ENCODE data around the gene KIR2DL4. TPM values are rescaled to one million over a fixed set of nuclear protein-coding genes. Genes with fewer than 3 reads are reported as not detected.
"Not testable (repeated sequence)": the region's sequence is repeated elsewhere in the genome, so short reads cannot be mapped to it uniquely, and the experiment has no call there.

The KIR2DL4 gene
- total RNA-seq, 4 donors from 2014 or later, result not detected

DNA sequence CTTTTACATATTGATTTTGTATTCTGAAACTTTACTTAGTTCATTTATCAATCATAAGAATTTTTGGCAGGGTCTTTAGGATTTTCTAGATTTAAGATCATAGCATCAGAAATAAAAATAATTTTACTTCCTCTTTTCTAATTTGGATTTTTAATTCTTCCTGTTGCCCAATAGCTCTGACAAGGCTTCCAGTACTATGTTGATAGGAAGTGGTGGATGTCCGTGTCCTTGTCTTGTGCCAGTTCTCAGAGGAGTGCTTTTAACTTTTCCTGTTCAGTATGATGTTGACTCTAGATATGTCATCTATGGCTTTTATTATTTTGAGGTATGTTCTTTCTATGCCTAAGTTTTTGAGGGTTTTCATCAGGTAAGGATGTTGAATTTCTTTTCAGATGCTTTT lies 7.7 kb upstream of the KIR2DL4 start:
- ATAC-seq, result no peak
- Histone ChIP-seq H3K4me3 (no peak overlapping the region), H3K4me1 (no peaks in the 10 kb centered on the region), H3K27ac (no peak overlapping the region), H3K36me3 (no peaks in the 10 kb centered on the region), H3K9me3 (no peaks in the 10 kb centered on the region), H3K27me3 (peaks cover 18% of the 10 kb centered on the region)
- no peak for TF ChIP-seq EP300 (IDR thresholded peaks at IDR 0.05)
- WGBS, 2 donors (ENCODE audit: low coverage in 1 of 2), result 50 to 57% methylated on average over 1 of the region's 1 CpG

DNA sequence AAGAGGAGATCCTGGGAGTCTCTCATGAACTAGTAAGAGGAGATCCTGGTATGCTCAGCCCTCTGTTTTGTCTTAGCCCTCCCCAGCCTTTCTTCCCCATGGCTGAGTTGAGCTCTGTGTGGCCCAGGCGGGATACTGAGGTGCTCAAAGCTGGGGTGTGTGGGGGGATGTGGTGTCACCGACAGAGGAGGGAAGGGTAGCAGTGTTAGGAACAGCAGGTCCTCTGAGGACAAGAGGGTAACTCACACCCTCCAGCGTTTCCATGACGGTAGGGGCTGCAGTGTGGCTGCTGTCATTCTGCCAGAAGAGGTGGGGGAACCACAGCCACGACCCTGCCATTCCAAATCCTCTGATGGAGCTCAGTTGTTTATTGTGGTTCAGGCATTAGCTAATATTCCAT lies 691 bp downstream of the KIR2DL4 start:
- peaks cover 39% of the 10 kb centered on the region for H3K27me3 ChIP-seq
- ATAC-seq, result no peak
- H3K27ac ChIP-seq, result no peak overlapping the region
- no peak overlapping the region for H3K4me3 ChIP-seq
- TF ChIP-seq, protein P1, sequence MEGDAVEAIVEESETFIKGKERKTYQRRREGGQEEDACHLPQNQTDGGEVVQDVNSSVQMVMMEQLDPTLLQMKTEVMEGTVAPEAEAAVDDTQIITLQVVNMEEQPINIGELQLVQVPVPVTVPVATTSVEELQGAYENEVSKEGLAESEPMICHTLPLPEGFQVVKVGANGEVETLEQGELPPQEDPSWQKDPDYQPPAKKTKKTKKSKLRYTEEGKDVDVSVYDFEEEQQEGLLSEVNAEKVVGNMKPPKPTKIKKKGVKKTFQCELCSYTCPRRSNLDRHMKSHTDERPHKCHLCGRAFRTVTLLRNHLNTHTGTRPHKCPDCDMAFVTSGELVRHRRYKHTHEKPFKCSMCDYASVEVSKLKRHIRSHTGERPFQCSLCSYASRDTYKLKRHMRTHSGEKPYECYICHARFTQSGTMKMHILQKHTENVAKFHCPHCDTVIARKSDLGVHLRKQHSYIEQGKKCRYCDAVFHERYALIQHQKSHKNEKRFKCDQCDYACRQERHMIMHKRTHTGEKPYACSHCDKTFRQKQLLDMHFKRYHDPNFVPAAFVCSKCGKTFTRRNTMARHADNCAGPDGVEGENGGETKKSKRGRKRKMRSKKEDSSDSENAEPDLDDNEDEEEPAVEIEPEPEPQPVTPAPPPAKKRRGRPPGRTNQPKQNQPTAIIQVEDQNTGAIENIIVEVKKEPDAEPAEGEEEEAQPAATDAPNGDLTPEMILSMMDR (IDR thresholded peaks at IDR 0.05), result no peak
- no peak for TF ChIP-seq POLR2A (IDR thresholded peaks at IDR 0.05)
- TF ChIP-seq EP300 (IDR thresholded peaks at IDR 0.05), result no peak
- no peak for TF ChIP-seq POLR2AphosphoS5 (IDR thresholded peaks at IDR 0.05)
- H3K9me3 ChIP-seq, result peaks cover 0 to 6% (median 0%) of the 10 kb centered on the region in 3 donors
- no peaks in the 10 kb centered on the region for H3K36me3 ChIP-seq
- no peaks in the 10 kb centered on the region for H3K4me1 ChIP-seq
- 35 to 60% methylated on average over 1 to 3 of the region's 5 CpGs for WGBS, 2 donors (ENCODE audit: low coverage in 1 of 2)

DNA sequence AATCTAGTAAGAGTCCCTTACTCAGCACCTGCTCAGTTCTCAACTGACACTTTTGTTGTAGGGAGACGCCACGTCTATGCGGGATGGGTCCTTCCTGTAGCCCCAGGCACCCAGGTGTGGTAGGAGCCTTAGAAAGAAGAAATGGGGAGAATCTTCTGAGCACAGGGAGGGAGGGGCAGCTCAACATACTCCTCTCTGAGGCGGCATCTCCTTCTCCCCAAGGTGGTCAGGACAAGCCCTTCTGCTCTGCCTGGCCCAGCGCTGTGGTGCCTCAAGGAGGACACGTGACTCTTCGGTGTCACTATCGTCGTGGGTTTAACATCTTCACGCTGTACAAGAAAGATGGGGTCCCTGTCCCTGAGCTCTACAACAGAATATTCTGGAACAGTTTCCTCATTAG lies 1.2 kb downstream of the KIR2DL4 start:
- Histone ChIP-seq H3K36me3 (no peaks in the 10 kb centered on the region), H3K9me3 (peaks cover 0 to 6% (median 0%) of the 10 kb centered on the region in 3 donors), H3K4me1 (no peaks in the 10 kb centered on the region), H3K27me3 (peaks cover 44% of the 10 kb centered on the region), H3K4me3 (no peak overlapping the region), H3K27ac (no peak overlapping the region)
- no peak for TF ChIP-seq POLR2AphosphoS5 (IDR thresholded peaks at IDR 0.05)
- TF ChIP-seq, protein P1 (IDR thresholded peaks at IDR 0.05), result no peak
- no peak for TF ChIP-seq POLR2A (IDR thresholded peaks at IDR 0.05)
- TF ChIP-seq EP300 (IDR thresholded peaks at IDR 0.05), result no peak
- no peak for ATAC-seq
- 86 to 90% methylated on average over 5 to 6 of the region's 10 CpGs for WGBS, 2 donors (ENCODE audit: low coverage in 1 of 2)

DNA sequence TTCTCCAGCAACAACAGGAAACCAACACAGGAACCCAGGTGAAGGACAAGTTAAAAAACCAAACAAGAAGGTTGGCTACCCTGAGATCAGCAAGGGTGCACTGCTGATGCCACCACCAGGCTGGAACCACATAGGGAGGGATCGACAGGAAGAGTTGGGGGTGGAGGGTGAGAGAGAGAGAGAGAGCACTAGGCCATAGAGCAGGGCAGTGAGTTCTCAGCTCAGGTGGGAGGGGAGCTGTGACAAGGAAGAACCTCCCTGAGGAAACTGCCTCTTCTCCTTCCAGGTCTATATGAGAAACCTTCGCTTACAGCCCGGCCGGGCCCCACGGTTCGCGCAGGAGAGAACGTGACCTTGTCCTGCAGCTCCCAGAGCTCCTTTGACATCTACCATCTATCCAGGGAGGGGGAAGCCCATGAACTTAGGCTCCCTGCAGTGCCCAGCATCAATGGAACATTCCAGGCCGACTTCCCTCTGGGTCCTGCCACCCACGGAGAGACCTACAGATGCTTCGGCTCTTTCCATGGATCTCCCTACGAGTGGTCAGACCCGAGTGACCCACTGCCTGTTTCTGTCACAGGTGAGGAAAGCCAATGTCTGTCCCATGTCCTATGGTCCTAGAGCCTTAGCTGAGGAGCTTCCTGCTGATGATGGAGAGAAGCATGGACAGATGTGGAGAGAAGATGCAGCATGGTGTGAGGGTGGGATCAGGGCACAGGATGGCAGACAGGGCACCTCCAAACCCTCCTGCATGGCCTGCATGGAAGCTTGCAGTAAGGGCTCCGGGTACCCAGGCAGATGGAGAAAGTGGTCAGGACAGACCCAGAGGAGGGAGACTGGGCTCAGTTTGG lies 2.5 kb downstream of the KIR2DL4 start:
- H3K36me3 ChIP-seq, result no peaks in the 10 kb centered on the region
- no peak overlapping the region for H3K27ac ChIP-seq
- ATAC-seq, result no peak
- H3K9me3 ChIP-seq, result peaks cover 0 to 6% (median 0%) of the 10 kb centered on the region in 3 donors
- no peaks in the 10 kb centered on the region for H3K4me1 ChIP-seq
- no peak overlapping the region for H3K4me3 ChIP-seq
- WGBS, 2 donors (ENCODE audit: low coverage in 1 of 2), result 49 to 82% methylated on average over 6 to 11 of the region's 14 CpGs
- peaks cover 44% of the 10 kb centered on the region for H3K27me3 ChIP-seq
- TF ChIP-seq EP300 (IDR thresholded peaks at IDR 0.05) (no peak), POLR2A (IDR thresholded peaks at IDR 0.05) (no peak), POLR2AphosphoS5 (IDR thresholded peaks at IDR 0.05) (no peak)
- TF ChIP-seq, protein P1 (IDR thresholded peaks at IDR 0.05), result no peak

DNA sequence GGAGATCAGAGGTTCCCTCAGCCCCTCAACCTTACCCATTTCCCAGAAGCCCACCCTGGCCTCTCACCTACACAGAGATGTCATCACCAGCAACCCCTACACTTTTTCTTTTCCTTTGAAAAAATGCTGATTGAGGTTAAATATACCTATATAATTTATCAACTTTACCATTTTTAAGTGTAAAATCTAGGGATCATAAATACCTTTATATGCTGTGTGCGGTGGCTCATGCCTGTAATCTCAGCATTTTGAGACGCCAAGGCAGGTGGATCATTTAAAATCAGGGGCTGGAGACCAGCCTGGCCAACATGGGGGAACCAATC lies 3.1 kb downstream of the KIR2DL4 start:
- WGBS, 2 donors (ENCODE audit: low coverage in 1 of 2), result 71 to 73% methylated on average over 2 of the region's 2 CpGs
- TF ChIP-seq POLR2AphosphoS5 (IDR thresholded peaks at IDR 0.05), result no peak
- no peak for TF ChIP-seq EP300 (IDR thresholded peaks at IDR 0.05)
- no peaks in the 10 kb centered on the region for H3K36me3 ChIP-seq
- no peak overlapping the region for H3K4me3 ChIP-seq
- H3K9me3 ChIP-seq, result peaks cover 0 to 7% (median 0%) of the 10 kb centered on the region in 3 donors
- no peak overlapping the region for H3K27ac ChIP-seq
- ATAC-seq, result no peak
- peaks cover 44% of the 10 kb centered on the region for H3K27me3 ChIP-seq
- H3K4me1 ChIP-seq, result no peaks in the 10 kb centered on the region

DNA sequence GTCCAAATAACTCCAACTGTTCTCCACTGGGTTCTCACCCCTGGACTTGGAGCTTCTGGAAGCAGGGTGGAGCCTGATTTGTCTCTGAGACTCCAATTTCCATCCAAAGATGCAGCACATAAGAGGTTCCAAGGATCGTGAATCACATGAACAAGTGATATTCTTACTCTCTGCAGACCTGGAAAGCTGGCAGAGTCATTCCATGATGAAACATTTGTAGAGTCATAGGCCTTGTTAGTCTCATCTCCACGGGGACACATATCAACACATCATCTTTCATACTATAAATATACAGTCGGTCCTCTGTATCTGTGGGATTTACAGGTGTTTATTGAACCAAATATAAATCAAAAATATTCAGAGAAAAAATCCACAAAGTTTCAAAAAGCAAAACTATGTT lies 11.2 kb downstream of the KIR2DL4 start:
- not testable (repeated sequence) for H3K27ac ChIP-seq, ATAC-seq, H3K4me1 ChIP-seq, H3K36me3 ChIP-seq, H3K4me3 ChIP-seq
- Histone ChIP-seq H3K9me3 (peaks cover 0 to 18% (median 0%) of the 10 kb centered on the region in 3 donors), H3K27me3 (peaks cover 24% of the 10 kb centered on the region)
- WGBS, 2 donors (ENCODE audit: low coverage in 1 of 2), result 20 to 37% methylated on average over 1 to 3 of the region's 3 CpGs

DNA sequence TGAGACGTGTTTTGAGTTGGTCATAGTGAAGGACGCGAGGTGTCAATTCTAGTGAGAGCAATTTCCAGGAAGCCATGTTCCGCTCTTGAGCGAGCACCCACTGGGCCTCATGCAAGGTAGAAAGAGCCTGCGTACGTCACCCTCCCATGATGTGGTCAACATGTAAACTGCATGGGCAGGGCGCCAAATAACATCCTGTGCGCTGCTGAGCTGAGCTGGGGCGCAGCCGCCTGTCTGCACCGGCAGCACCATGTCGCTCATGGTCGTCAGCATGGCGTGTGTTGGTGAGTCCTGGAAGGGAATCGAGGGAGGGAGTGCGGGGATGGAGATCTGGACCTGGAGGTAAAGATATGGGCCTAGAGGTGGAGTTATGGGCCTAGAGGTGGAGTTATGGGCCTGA lies 12.8 kb downstream of the KIR2DL4 start, which contains the start of gene KIR3DL1:
Gene KIR3DL1 (plus strand): TSS at position 218 of the 400 bp plus-strand sequence.
- not testable (repeated sequence) for H3K36me3 ChIP-seq, H3K4me3 ChIP-seq, H3K27ac ChIP-seq, ATAC-seq, H3K4me1 ChIP-seq
- WGBS, 2 donors (ENCODE audit: low coverage in 1 of 2), result 85 to 89% methylated on average over 7 to 11 of the region's 17 CpGs
- Histone ChIP-seq H3K27me3 (peaks cover 23% of the 10 kb centered on the region), H3K9me3 (peaks cover 0 to 18% (median 0%) of the 10 kb centered on the region in 3 donors)
